Left kidney (tissue), 2 donors: ENCODE measurements around the gene ATRN. TPM values are rescaled to one million over a fixed set of nuclear protein-coding genes. Genes with fewer than 3 reads are reported as not detected.
"Not testable (repeated sequence)": the region's sequence is repeated elsewhere in the genome, so short reads cannot be mapped to it uniquely, and the experiment has no call there.

Experiments used
- DNase-seq: peaks from one replicate; pipeline ENCODE4 v3.0.0-alpha.2; 2013
- polyA plus RNA-seq: library from polyadenylated mRNA; unstranded; fragments of 120-200 nt; gene quantifications from one replicate; pipeline ENCODE4 v1.2.1, GENCODE V29; 2013; ENCODE audit not compliant: insufficient read length

ATRN gene
- polyA plus RNA-seq, 1 donor = 59.3 TPM

- peak; percentile 31 for DNase-seq
These were observed 92.3 kb downstream of the ATRN start for GRCh38 chr20:3563133-3563532.

DNA sequence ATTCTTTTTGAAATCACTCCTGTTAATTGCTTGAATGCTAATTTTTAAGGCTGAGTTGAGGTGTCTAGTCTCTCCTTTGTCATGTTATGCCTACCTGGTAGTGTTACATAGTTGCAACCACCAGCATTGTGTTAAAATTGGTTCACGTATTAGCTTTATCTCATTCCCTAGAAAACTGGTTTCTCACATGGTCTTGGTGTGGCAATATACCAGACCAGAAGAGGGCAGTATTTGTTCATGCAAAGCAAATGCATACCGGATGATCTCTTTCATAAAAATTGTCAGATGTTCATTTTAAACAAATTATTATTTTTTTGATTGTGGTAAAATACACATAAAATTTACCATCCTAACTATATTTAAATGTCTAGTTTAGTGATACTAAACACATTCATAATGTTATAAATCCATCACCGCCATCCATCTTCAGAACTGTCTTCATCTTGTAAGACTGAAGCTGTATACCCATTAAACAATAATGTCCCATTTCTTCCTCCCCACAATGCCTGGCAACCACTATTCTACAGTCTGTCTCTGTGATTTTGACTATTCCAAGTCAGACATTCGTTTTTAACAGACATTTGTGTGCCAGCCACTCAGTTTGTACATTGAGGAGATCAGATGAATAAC, 92.8 kb downstream of the ATRN start:
- DNase-seq = peak; percentile 28

- no peak for DNase-seq
These were observed 95.0 kb downstream of the ATRN start for GRCh38 chr20:3565851-3566250.

DNA sequence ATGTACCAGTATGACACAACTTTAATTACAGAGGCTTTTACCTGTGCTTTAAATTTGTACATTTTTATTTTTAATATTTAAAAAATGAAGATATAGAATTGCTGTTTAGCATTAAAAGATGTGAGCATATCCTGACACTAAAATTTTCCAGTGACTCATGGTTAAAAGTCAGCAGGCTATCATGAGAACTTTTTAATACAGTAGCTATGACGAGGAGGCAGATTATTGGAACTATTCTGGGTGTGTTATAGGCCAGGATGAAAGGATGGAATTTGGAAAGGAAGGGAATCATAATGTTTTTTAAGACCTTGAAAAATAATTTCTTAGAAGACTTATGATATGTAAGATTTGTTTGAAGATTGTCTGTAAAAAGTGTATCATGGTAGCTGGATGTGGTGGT, 101.3 kb downstream of the ATRN start:
- DNase-seq = no peak

DNA sequence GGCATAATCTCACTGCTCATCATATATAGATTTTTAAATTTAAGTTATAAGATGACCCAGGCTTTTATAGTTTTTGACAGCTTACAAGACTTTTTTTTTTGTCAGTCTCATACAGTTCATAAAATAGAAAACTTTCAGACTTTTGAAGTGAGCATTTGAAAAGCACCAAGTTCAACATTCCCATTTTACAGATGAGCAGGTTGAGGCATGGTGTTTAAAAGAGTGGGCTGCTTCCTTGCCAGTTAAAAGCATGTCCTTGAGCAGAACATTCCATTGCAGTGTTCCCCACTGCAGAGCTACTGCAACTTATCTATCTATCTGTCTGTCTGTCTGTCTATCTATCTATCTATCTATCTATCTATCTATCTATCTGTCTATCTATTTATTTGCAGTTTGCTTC, 105.5 kb downstream of the ATRN start:
- no peak for DNase-seq

GRCh38 chr20:3577366-3577765, 106.5 kb downstream of the ATRN start:
- no peak for DNase-seq

- DNase-seq = no peak
These were observed 109.6 kb downstream of the ATRN start for GRCh38 chr20:3580412-3580811.

DNA sequence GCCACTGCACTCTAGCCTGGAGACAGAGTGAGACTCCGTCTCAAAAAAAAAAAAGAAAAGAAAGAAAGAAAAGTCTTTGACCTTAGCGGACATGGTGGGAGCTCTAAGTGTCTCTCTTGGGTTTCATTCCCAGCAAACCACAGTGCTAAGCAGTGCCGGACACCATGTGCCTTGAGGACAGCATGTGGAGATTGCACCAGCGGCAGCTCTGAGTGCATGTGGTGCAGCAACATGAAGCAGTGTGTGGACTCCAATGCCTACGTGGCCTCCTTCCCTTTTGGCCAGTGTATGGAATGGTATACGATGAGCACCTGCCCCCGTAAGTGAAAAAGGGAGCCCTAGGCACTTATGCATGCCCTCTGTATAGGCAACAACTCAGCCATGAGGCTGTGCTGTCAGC, 112.9 kb downstream of the ATRN start:
- DNase-seq = no peak

DNA sequence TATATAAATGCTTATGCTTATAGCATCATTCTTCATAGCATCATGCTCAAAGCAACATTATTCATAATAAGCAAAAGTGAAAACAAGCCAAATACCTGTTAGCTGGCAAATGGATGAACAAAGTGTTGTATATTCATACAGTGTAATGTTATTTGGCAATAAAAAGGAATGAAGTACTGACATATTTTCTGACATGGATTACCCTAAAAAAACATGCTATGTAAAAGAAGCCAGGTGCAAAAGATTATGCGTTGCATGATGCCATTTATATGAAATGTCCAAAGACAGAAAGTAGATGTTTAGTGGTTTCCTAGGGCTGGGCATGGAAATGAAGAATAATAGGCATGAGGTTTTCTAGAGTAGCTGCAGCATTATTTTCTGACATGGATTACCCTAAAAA, 115.3 kb downstream of the ATRN start:
- no peak for DNase-seq

DNA sequence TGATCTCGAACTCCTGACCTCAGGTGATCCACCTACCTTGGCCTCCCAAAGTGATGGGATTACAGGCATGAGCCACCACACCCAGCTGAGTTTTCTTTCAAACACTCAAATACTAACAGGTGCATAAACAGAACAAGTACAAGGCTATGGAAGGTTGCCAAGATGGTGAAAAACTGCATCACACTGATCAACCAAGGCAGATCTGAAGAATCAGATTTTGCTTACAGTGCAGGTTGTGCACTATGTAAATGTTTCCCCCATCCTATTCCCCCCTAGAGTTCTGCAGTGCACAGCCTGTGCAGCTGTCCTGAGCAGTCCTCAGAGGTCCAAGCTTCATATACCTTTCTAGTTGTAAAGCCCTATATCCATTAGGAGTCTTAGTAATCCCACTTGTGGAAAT, 119.3 kb downstream of the ATRN start:
- DNase-seq = no peak

GRCh38 chr20:3592931-3593330, 122.1 kb downstream of the ATRN start:
- DNase-seq = no peak

DNA sequence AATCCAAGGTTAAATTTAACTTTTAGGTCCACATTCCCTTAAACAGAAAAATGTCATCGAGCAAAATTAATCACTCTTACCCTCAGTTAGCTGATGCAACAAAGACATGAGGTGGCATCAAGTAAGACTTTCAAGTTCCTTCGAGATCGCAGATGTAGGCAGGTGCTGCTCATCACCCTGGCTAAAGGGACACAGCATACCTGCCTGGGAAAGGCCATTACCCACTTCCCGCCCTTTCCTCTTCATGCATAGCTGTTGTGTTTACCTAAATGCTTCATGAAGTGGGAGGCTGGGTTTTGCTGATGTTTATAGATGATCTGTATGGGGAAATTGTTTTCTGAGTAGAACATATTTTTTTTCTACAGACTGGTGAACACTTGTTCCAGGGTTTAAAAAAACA, 124.7 kb downstream of the ATRN start:
- DNase-seq = no peak

GRCh38 chr20:3603108-3603507, 132.3 kb downstream of the ATRN start:
- DNase-seq = no peak

DNA sequence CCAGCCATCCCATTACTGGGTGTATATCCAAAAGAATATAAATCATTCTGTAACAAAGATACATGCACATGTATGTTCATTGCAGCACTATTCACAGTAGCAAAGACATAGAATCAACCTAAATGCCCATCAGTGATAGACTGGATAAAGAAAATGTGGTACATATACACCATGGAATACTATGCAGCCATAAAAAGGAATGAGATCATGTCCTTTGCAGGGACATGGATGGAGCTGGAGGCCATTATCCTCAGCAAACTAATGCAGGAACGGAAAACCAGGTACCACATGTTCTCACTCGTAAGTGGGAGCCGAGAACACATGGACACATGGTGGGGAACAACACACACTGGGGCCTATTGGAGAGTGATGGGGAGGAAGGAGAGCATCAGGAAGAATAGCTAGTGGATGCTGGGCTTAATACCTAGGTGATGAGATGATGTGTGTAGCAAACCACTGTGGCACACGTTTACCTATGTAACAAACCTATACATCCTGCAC, 134.6 kb downstream of the ATRN start:
- not testable (repeated sequence) for DNase-seq

DNA sequence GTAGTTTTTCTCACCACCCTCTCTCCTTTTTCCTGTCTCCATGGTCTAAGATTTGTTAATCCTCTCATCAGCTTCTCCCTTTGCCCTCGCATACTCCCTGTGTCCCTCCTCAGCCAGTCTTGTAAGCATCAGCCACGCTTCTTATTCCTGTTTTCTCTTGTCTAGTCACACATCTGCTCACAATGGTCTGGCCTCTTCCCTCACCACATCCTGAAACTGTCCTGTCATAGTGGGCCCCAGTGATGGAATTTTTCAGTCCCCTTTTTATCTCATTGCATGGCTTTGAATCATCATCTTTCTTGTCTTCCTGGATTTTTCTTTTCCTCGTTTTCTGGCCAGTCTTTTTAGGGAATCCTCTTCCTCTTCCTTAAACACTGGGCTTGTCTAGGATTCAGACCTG, 135.2 kb downstream of the ATRN start:
- DNase-seq = no peak

- no peak for DNase-seq
These were observed 141.1 kb downstream of the ATRN start for GRCh38 chr20:3611901-3612300.

GRCh38 chr20:3612795-3613572, 142.2 kb downstream of the ATRN start:
- DNase-seq = no peak

GRCh38 chr20:3613821-3614440, 143.1 kb downstream of the ATRN start:
- no peak for DNase-seq

- DNase-seq = no peak
These were observed 143.6 kb downstream of the ATRN start for GRCh38 chr20:3614466-3614865.

GRCh38 chr20:3615171-3615840, 144.5 kb downstream of the ATRN start:
- DNase-seq = not testable (repeated sequence)

DNA sequence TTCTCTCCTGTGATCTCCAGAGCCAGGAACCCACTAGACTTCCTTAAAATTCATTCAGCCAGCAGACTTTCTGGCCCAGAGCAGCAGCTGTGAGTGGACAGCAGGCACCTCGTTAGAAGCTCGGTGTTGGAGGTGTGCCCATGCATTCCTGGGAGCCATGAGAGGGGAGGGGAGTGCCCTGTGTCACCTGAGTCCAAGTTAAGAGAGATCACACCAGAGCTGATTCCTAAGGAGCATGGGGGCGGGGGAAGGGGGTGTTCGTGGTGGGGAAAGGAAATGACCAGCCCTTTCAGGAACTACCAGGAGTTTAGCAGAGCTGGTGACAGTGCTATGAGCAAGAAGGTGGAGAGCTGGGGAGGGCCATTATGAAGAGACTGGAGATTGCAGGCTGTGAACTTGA, 145.4 kb downstream of the ATRN start:
- no peak for DNase-seq

- no peak for DNase-seq
These were observed 150.3 kb downstream of the ATRN start for GRCh38 chr20:3621111-3621510.

DNA sequence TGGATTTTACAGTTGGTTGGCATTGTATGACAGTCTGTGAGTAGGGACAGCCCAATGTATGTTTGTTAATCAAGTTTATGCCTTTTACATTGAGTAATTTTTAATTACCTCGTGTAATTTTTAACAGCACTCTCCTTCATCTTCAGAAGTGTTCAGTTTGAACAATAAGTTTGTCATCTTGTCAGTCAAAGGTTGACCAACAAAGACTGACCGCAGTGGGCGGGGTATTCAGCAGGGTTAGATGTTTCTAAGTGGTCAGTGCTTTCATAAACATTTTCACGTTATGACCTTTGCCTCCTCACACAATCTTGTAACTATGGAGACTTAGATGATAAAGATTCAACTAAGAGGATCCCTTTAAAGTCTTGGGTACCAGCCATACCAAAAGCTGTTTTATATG, 151.6 kb downstream of the ATRN start:
- no peak for DNase-seq
